Daoy (cell line): ENCODE data around the gene EPHA4. TPM values are rescaled to one million over a fixed set of nuclear protein-coding genes. Genes with fewer than 3 reads are reported as not detected.
"Not testable (repeated sequence)": the region's sequence is repeated elsewhere in the genome, so short reads cannot be mapped to it uniquely, and the experiment has no call there.

Experiments
- DNase-seq: peaks from one replicate; pipeline ENCODE4 v3.0.0-alpha.2; 2015; ENCODE audit warnings: low read depth
- total RNA-seq: library from RNA; depleted of rRNA; stranded (reverse); fragments of >200 nt; shearing (Covaris generic); gene quantifications from 2 replicates; pipeline ENCODE4 v1.2.3, GENCODE V29; 2014

Gene EPHA4
- total RNA-seq, 1 experiment from 2014 or later = 7.5 TPM

DNA sequence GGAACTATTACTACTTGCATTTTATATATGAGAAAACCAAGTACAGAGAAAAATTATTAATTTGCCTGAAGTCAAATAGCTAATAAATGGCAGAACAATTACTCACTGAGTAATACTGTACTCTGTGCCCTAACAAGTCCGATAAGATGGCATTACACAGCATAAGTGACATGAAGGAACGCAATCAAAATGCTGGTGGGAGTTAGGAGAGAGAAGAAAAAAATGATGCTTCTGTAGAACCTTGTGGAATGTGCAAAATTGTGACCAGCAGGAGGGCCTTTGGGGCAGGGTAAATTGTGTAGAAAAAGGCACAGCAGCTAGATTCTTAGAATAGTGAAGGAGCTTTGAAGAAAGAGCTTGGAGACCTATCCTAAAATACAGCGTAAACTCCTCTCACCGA lies 32.9 kb downstream of the EPHA4 start:
- no peak for DNase-seq

DNA sequence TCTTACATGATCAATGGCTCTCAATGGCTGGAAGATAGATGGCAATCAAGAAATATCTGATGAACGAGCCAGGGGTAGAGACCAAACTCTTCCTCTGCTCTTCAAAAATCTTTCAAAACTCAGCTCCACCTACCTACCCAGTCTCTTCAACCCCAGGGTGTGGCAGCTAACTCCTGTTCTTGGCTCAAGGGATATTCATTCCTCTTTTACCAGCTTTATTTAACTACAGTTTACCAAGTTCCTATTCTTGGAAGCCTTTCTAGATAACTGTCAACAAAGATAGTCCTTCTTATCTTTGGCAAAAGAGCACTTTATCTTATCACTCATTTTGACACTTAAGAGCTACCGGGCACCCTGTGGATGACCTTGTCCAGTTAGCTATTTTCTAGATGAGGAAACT lies 36.3 kb downstream of the EPHA4 start:
- no peak for DNase-seq

DNA sequence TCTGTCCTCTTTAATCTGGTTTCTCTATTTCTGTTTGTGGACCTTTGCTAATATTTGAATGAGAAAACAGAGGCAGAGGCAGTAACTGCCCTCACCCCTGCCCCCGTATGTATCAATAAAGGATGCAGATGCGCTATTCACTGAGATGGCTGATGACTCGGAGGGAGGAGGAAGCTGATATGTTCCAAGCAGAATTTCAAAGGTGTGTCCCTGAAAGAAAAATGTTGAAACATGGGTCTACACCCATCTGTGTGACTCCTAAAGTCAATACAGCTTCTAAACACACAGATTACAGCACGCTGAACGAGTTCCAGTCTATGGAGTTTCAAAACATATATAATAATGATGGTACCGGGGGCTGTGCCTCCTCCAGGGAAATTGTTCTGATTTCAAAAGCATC lies 38.8 kb downstream of the EPHA4 start:
- no peak for DNase-seq

DNA sequence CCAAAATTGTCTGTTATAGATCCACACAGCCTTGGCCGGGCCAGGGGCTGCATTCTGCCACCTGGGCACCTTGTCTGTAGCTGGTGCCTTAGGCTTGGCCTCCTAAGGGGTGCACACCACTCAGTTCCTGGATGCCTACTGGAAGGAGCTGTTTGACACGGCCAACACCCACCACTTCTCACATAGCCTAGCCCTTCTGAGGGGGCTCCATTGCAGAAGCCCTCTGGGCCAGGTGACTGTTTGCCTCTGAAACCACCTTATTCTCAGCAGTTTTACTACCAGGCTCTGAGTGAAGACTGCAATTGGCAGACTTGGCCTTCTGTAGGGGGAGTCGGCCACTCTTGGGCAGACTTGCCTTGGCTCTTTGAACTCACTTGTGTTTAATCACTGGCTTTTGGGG lies 39.5 kb downstream of the EPHA4 start:
- no peak for DNase-seq

DNA sequence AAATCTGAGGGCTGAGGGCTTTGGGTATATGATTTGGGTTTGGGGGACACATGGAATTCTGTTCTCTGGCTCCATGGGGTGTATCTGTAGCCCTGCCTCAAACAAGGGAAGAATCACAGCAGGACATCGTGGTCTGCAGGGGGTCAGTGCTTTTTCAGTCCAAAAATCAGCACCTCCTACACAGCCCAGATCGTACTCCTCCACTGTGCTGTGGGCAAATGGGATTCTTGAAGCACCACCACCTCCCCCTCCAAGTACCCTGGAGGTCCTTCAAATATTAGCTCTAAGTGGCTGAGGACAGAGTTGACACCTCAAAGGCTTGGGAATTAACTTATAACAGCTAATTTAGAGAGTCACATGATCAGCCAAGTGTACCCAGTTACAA lies 41.5 kb downstream of the EPHA4 start:
- DNase-seq = no peak

DNA sequence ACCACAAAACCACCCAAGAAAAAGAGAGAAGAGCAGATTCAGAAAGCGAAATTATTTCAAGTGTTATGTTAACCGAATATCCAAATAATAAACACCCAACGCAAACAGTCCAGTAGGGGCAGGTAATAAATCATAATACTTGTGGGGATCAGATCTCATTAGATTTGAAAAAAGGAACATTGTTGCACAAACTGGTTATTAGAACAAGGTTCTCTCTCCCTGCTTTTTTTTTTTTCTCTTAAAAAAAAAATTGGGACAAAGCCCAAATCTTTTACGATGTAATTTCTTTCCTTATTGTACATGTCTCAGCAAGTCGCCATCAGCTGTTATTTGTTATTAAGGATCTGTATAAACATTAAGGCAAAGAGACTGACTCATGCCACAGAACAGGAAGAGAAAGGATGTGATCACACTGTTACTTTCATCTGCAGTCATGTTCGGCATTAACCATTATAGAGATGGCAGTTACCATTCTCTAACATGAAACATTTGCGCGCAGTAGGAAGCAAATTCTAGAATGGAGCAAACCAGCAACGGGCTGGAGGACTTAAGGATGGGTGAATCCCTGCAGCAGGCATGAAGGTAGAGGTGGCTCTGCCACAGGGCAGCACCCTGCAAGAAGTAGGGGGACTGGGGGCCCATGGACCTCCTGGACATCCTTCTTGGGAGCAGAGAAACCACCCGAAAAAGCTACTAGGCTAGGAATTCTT lies 42.0 kb downstream of the EPHA4 start:
- peak; percentile 38 for DNase-seq

DNA sequence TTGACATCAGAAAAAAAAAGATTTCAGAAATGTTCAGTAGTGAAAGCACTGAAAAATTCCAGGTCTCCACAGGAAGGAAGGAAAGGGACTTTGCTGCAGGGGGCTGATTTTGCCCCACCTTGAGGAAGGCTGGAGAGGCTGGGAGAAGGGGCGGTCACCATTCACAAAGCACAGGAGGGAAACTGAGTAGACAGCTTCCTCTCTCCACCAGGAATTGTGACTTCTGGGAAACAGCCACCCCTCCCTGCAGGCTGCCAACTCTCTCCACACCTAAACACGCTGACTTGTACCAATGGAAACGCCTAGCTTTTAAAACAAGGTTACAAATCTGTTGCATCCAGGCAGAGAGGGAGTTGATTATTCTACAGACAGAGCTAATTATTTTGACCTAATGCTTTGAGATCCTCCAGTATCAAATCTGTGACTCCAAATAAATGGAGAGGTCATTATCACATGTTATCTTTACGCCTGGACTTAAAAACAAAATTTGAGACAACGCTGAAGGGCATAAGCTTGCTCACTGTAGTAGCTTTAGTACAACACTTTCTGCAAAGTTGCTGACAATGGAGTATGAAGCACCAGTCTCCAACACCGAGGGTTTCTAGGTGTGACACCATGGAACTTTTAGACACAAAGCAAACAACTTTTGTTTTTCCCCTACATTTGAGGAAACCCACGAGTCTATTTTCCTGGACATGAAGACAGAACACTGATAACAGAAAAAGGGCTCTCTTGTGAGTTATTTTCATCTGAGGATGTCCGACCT lies 42.7 kb downstream of the EPHA4 start:
- DNase-seq = no peak

DNA sequence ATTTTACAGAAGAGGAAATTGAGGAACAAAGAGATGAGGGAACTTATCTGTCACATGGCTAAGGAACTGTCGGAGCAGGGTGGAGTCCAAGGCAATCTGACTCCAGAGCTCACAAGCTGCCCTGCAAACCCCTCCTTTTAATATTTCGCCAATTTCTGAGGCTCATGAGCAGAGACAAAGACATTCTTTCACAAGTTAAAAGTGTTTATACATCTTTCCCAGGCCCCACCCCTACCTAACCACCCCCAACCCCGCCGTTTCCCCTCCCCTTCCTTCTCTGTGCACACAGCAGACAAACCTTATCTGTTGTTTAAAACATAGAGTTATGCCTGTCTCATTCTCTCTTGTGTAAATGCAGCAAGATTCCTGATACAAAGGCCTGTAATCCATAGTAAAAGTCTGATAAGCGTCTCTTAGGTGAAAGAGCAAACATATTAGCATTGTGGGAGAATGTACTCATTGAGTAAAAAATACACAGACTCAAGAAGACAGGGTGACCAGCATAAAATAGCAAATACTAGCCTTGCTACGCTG lies 44.3 kb downstream of the EPHA4 start:
- no peak for DNase-seq

DNA sequence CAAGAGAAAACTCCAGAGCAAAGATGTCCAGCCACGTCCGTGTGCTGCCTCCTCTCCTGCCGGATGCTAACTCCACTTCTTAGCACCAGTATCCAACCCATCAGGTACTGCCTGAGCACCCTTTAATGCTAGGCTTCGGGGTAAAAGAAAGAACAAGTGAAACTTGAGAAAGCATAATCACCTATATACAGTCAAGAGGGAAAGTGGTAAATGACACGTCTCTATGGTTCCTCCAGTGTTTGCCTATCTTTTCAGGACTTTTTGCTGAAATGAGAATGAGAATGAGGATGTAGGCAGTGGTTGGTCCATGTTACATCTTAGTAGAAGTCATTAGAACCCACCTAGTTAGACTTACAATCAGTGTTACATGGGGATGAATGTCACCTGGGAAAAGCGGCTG lies 47.9 kb downstream of the EPHA4 start:
- DNase-seq = no peak

DNA sequence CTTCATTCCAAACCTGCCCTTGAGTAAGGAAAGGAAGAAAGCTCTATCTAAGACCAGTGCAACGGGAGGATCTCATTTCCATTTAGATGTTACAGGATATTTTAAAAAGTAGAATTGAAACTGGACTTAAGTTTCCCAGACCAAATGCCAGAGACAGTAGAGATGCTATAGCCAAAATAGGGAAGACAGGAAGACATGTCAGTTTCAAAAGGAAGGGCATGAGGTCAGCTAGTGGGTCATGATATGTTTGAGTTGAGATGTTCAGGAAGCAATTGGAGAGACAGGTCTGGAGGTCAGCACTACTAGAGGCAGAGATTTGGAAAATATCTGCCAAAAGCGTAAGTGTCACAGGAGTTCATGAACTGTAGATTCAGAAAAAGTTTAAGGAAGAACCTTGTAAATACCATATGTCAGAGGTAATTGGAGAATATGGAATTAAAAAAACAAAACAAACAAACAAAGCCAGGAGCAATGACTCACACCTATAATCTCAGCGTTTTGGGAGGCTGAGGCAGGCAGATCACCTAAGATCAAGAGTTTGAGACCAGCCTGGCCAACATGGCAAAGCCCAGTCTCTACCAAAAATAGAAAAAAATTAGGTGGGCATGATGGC lies 50.8 kb downstream of the EPHA4 start:
- no peak for DNase-seq

DNA sequence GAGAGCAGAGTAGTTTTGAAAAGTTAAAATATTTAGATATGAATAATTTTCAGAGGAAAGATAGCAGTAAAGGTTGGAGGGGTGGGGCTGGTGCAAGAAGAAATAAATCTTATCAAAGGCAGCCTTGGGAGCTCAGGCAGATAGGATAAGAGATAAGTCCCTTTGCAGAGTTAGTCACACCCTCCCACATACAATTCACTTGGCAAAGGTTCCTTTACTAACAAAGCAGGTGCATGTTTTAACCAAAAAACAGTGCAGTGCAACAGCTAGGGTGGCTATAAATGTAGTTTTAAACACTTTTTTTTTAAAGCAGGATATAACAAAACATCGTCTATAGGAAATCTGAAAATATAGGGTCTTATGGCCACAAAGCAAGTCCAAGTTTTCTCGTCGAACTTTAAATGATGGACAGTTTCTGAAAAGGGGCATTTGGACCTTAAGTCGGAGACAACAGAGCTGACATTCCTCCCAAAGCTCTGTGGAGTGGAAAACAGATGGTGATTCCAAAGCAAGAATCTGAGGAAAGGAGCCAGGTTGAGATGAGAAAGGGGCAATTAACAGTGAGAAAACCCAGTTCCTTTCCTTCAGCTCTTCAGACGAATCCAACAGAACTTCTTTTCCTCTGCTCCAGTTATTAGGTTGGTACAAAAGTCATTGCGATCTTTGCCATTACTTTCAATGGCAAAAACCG lies 53.0 kb downstream of the EPHA4 start:
- DNase-seq = no peak

DNA sequence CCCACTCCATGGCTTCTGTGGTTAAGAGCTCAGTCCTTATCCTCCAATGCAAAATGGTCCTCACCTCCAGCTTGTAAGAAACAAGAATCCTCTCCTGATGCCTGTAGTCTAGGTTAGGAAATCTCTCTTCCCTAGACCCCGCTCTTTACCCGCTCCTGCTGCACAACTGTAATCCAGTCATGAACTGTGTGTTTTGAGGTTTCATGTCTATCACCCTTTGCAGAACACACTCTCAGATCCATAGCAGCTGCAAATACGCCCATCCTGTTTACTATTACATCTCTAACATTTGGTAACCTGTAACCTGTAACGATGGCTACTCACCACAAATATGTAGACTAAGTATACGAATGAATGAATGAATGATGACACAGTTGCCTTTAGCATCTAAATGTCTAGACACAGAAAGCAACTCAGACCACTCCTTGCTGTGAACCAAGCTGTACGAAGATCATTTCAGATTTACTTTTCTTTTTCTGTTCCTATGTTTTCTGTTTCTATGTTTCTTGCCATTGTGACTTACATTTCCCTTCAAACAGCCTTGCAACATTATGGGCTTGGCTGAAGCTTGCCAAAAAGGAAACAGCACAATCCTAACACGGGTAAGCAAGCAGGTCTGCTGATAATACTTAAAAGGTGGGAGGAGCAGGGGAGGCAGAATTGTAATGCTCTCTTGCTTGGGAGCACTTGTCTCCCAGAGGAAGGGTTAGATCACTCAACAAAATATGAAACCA lies 53.7 kb downstream of the EPHA4 start:
- peak; percentile 18 for DNase-seq

DNA sequence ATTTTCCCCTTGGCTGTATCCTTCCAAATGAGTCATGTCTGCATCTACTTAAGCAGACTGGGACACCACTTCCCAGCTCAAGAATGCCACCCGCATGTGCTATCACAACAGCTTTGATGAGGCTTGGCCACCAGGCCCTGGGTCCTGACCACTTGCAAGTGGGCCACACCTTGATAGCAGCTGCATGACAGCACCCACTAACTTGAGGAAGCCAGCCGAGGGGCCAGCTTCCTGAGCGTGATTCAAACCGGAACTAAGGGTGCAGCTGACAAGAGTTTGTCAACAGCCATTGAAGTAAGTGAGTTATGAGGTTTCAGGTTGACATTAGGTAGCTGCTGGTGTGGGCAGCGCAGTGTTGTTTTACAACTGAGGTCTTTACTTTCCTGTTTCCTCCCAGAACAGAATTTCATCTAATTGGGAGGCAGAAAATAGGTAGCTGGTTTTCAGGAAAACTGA lies 54.4 kb downstream of the EPHA4 start:
- DNase-seq = peak; percentile 65

DNA sequence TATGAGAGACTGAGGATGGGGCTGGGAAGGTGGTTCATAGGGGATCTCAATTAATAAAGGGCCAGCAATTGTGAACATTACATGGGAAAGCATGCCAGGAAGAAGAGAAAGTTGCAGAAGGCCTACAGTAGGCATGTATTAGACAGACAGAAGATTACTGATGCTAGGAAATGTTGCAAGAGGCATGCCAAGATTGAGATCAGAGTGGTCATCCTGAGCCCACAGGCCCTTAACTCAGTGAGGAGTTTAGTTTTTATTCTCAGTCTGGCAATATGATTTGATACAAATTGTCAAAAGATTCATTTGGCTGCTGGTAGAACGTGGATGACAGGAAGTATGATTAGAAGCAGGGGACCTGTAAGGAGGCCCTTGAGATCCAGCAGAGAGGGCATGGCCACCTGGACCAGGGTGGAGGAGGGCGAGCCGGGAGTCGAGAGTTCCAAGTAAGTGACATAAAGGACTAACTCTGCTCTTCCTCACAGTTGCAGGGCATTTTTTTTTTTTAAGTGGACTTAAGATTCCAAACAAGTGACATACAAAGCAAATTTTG lies 54.9 kb downstream of the EPHA4 start:
- no peak for DNase-seq

DNA sequence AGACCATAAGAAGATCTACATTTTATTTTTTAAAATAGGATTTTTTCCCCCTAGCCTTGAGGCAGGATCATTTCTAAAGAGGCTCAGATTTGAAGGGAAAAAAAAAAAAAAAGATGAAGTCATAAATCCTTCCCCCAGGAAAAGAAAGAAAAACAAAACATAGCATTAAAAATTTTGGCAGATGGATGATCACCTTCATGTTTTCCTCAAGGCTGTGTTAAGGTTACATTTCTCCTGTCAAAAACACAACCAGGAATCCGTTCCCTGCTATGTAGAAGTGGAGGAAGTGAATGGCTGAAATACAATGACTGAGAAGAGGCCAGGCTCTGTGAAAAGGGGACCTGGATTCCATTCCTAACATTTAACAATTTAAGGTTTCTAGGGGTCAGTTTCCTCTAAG lies 56.2 kb downstream of the EPHA4 start:
- DNase-seq = no peak

DNA sequence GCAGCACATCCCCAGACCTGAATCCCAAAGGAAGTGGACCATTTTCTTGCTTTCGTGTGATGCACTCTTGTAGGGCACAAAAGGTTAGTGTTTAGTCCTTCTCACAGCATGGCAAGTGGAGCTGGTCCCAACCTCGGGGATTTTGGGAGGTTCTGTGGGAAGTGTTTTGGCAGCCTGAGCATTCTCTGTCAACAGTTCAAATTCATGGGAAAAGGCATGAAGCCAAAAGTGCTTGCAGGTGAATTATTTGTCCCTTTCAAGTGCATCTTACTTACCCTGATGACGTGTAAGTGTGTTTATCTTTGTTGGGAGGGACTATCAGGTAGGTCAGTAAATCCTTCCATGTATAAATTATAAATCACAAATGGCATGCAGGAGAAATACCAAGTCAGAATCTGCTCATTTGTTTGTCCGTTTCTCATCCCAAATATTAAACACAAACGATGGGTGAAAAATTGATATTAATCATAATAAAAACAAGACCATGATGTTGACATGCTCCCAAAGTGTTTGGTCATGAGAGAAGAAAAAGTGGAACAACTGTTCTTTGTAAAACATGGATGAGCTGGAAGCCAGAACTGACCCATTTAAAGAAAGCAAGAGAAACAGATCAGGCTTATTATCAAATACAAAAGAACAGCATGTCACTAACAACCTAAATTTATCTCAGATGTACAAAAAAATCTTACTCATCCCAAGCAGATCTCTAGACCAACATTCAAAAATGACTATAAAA lies 57.6 kb downstream of the EPHA4 start:
- no peak for DNase-seq

DNA sequence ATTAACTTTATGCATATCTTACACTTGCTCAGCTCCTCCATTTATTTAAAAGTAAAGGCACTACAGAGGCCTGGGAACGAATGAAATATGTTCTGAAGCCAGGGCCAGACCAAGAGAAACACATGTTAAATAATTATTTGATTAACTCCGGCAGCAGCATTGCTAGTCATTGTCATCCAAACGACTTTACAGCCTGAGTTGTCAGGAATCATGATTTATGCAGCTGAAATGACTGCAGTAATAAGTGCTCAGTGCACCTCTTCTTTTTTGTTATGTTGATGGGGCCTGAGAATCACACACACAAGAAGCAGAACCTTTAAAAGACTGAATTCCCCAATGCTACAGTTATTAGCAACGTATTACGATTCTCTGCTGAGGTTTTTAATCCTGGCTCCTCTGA lies 58.9 kb downstream of the EPHA4 start:
- DNase-seq = no peak

DNA sequence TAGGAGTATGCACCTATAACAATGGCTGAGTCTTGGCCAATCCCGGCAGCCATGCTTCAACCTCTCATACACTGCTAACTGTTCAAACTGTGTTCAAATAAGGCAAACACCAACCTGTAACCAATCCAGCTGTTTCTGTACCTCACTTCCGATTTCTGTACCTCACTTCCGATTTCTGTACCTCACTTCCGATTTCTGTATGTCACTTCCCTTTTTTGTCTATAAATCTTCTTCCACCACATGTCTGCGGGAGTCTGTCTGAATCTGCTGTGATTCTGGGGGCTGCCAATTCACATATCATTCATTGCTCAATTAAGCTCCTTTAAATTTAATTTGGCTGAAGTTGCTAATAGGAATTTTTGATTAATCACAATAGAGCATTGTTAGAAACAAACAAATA lies 60.8 kb downstream of the EPHA4 start:
- not testable (repeated sequence) for DNase-seq

DNA sequence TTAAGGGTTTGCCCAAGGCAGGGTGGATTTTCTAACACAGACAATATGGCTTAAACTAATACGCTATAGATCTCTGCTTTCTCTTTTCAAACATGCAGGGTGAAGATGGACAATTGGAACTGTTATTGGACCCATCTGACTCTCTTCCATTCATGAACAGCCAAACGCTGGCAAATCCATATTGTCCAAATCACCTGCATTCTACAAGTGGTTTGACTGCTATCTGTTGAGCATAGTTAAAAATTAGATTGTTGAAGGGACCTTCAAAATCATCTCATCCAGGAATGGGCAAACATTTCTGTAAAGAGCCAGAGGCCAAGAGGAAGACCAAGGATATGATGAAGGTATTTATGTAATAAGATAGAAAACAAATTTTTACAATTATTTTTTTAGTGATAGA lies 65.6 kb downstream of the EPHA4 start:
- DNase-seq = no peak

DNA sequence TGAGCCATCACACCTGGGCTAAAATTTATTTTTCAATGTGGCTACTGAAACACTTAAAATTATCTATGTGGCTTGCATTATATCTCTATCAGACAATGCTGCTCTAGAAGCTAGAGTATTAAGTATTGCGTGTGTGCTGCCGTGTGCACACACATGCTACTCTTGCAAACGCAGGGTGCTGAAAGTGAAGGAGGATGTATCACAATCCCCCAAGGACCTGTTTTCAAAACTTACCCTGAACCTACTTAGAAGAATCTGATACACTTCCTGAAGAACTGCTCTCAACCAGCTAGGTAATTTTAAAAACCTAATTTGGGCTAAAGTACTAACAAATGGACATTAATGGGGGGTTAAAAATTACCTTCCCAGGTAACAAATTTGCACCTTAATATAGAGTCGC lies 66.5 kb downstream of the EPHA4 start:
- no peak for DNase-seq
